ENCODE measurements around the gene KLF11.
A peak's percentile ranks its signal among the peaks of the same experiment; 100 is the strongest.

KLF11 gene

DNA sequence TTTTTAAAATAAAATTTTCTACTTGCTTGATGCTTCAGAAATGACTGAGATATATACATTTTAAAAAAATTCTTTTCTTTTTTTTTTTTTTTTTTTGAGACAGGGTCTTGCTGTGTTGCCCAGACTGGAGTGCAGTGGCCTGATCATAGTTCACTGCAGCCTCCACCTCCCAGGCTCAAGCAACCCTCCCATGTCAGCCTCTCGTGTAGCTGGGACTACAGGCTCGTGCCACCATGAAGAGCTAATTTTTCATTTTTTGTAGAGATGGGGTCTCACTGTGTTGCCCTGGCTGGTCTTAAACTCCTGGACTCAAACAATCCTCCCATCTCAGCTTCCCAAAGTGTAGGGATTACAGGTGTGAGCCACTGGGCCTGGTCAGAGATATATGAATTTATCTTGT, 24.0 kb downstream of the KLF11 start:
- DNase-seq: no peak

DNA sequence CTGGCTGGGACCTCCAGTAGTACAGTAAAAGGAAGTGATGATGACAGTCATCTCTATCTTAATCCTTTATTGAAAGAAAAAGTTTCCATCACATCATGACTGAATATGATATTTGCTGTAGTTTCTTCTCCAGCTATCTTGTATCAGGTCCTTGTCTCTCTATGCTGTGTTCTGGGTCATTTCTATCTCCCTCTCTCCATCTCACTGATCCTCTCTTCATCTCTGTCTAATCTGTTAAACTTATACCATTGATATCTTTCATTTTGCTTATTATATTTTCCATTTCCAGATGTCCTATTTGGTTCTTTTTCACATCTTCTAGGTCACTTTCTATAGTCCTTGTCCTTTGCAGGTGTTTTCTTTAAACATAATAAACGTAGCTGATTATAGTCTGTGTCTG, 24.5 kb downstream of the KLF11 start:
- no peak for DNase-seq

DNA sequence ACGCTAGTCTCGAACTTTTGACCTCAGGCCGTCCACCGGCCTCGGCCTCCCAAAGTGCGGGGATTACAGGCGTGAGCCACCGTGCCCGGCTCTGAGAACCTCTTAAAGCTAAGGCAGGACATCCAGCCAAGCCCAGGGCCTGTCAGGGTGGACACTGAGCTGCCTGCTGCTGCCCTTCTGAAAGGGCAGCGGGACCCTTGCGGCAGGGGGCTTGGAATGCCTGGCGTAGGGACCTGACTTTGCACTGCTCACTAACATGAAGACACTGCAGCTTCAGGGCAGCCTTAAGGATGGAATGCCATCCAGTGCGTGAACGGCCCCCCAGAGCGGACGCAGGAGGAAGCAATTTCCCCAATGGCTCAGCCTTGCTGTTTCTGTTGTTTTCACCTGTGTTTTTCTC, 27.8 kb downstream of the KLF11 start:
- no peak for DNase-seq

DNA sequence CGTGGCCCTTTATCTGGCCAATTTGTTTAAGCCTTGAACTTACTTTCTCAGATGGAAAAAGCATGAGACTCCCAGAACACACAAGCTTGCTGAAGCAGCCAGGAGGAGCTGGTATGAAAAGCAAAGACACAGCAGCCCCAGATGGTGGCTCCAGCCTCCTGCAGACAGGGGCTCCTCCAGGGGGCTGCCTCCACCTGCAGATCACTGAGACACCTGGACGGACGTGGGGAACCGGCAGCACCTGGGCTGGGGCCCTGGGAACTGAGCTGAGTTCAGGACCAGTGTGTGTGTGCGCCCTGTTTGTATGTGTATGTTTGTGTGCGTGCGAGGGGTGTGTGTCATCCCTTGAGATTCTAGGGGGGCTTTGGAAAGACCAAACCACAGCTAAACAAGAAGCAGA, 28.2 kb downstream of the KLF11 start:
- no peak for DNase-seq

DNA sequence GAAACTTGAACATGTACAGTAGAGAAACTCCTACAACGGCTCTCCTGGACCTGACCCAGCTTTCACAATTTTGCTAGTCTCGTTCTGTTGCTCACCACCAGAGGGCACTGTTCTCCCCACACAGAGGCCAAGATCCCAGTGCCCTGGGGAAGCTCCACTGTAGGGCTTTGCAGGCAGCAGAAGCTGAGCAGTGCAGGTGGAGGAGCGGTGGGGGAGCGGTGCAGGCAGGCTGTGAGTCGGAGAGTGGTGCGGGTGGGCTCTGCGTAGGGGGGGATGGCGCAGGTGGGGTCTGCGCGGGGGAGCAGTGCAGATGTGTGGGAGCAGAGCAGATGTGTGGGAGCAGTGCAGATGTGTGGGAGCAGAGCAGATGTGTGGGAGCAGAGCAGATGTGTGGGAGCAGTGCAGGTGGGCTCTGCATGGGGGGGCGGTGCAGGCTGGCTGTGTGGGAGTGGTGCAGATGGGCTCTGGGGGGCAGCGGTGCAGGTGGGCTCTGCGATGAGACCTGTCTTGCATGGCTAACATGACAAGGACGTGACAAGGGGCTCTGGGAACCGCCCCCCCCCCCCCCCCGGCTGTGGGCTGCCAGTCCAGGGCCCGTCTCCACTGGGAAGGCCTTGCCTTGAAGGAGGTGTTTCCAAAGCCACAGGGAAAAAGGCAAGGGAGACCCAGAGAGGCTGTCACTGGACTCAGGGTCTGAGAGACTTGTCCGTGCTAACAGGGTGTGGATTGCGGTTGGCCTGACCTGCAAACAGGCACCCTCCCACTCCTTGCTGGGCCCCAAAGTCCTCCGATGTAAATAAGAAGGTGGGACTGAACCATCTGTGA, 29.5 kb downstream of the KLF11 start:
- DNase-seq: peak; percentile 76 to 81

DNA sequence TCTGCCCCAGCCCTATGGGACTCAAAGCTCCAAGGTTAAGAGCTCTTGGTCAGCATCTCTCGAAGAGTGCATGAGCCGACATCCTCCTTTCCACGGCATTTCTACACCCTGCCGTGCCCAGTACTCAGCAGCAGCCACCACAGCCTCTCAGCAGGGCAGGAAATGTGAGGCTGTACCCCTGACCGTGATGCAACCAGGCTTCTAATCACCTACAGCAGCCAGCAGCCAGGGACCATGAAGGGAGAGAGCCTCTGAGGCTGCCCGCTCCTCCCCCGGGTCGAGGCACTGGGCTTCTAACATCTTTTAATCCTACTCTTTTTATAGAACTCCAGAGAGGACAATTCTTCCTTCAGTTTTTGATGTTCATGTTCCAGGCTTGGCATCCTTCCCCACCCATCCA, 30.4 kb downstream of the KLF11 start:
- no peak for DNase-seq

DNA sequence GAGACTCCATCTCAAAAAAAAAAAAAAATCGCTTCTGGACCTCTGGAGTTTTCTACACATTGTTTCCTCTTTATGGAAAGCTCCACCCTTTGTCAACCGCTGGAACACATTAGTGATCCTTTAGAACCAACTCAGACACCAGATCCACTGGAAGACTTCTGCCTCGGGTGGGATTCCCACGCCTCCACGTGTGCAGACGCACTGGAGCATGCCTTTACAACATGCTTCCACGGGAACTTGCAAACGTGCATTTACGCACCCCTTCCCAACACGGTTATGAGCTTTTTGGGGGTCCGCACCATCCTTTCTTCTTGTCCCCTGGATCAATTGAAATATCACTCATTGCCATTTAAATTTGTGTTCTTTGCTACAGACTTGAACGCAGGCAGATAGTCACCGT, 31.8 kb downstream of the KLF11 start:
- DNase-seq: no peak

DNA sequence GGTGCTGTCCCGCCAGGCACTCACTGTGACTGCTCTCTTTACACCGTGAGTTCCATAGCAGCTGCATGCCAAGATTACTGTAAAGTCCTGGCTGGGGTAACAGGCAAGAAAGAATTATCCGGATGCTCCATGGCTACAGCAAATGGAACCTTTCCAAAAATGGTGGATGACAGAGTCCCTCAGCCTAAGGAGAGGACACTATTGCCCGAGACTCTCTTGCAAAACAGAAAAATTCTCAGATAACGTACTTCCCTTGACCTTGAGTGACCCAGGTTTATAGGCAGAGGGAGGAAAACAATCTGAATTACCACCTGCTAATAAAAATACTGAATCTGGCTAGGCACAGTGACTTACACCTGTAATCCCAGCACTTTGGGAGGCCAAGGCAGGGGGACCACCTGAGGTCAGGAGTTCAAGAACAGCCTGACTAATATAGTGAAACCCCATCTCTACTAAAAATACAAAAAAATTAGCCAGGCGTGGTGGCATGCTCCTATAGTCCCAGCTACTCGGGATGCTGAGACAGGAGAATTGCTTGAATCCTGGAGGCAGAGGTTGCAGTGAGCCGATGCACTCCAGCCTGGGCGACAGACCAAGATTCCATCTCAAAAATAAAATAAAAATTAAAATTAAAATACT, 32.3 kb downstream of the KLF11 start:
- no peak for DNase-seq

DNA sequence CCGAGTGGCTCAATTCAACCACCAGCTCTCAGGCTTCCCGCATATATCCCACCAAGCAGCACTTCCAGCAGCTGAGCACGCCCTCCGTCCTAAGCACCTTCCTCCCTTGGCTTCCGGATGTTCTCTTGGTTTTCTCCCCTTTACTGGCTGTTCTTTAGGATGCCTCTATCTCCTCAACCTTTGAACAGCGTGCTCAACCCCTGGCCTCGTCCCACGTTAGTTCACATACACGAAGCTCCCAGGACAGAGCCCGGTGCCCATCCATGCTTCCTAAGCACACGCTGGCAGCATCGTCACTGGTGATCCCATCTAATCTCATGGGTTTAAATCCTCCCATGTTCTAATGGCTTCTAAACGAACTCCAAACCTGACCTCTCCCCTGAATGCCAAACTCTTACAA, 33.2 kb downstream of the KLF11 start:
- DNase-seq: no peak

DNA sequence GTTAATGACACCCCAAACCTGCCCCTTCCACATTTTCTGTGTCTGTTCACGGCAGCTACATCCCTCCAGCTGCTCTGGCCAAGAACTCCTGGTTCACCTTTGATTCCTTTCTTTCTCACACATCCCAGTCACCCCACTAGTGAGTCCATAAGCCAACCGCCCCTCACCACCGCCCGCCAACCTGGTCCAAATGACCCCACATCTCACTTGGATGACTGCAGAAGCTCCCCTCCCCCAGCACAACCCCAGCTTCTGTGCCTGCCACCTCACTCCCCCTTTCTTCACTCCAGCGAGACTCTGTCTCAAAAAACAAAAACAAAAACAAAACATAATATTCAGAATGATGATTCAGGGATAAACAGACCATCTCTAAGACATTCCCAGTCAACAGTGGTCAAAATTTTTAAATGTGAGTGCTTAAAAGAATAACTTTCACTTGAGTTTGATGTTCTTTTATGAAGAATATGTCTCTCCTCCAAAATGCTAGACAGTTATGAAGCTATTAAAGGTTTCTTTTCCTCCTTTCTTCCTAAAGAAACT, 33.7 kb downstream of the KLF11 start:
- DNase-seq: no peak

DNA sequence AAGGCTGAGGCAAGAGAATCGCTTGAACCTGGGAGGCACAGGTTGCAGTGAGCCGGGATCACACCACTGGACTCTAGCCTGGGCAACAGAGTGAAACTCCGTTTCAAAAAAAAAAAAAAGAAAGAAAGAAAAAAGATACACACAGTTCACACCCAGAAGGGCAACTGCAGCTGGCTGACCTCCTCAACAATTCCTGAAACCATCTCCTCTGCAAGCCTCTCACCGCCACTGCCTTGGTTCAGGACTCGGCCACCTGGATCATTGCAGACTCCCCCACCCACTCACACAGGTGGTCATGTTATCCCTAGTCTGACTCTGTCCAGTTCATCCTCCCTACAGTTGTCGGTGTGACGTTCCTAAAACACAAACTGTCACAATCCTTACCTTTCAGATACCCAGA, 34.7 kb downstream of the KLF11 start:
- no peak for DNase-seq

DNA sequence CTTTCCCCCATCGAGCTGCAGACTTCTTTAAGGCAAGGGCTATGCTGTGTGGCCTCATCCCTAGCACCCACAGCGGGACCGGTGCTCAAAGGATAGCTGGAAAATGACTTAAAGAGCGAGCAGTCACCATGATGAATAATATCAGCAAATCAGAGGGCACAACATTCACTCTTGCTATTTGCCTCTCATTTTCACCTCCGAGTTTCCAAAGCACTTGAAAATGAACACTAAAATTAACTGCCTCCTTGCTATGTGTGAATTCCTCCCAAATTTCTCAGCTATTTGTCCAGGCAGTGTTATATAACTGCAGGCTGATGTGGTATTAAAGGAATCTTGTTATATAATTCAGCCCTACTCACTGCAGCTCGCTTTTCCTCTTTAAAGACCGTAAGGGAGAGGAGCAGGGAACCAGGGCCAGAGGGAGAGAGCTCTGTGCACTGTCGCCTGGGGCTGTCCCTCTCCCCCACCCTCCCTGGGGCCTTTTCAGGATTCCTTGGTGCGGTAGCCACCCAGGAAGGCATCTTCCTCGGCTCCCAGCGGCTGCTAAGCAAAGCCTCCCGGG, 35.4 kb downstream of the KLF11 start:
- no peak for DNase-seq

DNA sequence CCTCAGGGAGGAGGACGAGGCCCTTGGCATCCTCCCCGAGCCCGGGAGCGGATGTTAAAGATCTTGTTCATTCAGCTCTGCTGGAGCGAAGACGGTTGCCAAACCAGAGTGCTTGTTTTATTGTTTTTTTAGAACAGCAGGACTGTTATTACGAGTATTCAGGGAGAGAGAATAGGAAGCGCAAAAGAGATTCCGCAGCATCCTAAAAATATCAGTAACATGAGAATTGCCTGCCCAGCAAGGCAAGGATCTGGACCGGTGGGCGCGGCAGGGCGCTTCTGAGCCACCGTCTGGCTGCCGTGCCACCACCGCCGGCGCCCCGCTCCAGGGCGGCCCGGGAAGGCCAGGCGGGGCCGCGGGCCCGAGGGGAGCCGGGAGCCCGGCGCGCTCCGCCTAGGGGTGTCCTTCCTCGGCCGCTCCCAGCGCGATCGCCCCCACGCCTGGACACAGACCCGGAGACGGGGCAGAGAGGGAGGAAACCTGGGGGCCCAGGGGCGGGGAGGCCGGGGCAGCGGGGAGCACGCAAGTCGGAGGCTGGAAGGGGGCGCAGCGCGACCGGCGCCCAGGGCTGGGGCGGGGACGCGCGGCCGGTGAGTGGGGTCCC, 36.0 kb downstream of the KLF11 start:
- peak; percentile 13 to 16 for DNase-seq

DNA sequence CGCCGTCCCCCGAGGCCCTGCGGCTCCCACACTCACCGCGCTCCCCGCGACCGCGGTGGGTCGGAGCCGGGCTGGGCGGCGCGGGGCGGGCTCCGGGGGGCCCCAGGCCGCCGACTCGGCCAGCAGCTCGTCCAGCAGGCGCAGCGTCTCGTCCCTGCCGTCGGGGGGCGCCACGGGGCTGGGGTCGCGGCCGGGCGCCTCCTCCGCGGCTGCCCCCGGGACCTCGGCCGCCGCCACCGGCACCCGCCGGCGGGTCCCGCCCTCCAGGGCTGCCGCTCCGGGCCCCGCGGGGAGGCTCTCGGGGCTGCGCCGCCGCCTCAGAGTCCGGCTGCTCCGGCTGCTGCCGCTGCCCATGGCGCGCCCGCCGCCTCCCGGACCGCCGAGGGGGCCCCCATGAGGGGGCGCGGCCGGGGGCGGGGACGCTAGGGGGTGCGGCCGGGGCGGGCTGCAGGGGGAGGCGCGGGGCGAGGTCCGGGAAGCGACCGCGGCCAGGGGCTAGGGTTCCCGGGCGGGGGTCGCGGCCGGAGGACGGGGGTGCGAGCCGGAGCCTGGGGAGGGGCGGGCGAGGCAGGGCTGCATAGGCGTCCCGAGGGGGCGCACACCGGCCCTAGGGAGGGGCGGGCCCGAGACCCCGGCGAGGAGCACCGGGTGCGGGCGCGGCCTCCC, 36.7 kb downstream of the KLF11 start, which contains the start of gene CYS1:
Gene CYS1, minus strand, starts transcription at position 542 of the 666 bp plus-strand sequence. Its CDS starts 188 bp downstream, at position 354.
- peak; percentile 16 to 20 for DNase-seq

DNA sequence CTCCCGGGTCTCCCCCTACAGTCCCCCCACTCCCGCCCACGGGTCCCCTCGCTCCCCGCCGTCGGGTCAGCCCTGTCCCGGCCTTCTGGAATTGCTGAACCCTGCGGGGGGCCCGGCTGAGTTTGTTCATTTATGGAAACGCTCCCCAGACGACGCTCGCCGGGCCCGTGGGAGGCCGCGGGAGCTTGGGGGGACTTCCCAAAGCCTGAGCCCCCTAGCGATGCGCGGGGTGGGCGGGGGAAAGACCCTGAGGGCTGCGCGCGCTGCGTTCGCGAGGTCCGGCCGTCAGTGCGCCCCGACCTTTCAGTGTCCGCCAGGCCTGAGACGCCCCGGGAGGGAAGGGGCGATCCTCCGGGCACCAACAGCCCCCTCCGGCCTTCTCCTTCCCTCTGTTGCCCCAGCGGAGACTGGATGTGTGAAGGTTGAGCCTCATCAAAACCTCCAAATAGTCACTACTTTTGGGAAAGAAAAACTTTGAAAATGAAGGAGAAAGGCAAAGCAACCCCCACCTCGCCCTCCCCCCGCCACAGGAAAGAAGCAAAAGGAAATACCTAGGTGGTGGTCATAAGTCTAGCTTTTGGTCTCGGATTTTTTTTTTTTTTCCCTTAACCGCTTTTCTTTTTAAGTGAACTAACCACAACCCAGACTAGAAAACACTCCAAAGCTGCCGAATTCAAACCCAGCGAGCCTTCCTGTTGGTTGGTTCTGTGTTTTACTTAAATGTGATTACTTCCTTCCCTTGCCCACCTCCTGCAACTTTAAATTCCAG, 37.4 kb downstream of the KLF11 start:
- peak; percentile 12 to 31 for DNase-seq

DNA sequence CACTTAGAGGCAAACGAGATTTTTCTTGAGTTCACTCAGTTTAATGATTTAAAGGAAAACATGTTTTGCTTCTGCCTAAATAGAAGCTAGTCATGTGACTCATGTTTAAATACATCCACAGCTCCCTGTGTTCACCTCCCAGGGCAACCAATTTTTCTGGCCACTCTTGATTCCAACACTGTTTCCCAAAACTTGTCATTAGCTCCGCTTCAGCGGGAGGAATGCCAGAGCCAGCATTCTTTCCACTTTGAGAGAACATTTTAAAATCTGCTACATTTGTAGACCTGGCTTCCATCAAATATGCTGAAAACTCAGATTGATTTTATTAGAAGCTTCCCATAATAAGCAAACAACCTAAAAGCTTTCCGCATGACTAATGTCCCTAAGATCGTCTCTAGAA, 39.7 kb downstream of the KLF11 start:
- no peak for DNase-seq

DNA sequence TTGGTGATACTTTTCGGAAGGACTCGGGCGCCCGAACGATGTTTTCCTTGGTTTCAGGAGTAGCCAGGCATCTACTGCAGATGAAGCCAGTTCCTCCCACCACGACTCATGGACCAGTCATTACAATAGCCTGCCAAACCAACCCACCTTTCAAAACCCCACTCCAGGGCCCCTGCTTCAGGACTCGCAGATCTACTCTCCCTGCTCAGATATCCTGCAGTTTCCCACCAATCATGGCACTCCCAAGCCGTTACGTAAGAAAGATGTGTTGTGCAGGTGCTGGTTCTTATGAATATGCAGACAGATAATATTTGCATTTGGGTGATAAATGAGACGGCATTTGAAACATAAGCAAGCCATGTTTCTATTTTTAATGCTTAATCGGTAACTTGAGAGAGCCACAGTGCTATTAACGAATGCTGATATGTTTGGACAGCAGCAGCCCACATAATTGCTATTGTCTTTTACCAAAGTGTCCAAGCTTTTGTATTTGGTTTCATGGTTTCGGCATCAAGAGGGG, 40.4 kb downstream of the KLF11 start:
- no peak for DNase-seq

DNA sequence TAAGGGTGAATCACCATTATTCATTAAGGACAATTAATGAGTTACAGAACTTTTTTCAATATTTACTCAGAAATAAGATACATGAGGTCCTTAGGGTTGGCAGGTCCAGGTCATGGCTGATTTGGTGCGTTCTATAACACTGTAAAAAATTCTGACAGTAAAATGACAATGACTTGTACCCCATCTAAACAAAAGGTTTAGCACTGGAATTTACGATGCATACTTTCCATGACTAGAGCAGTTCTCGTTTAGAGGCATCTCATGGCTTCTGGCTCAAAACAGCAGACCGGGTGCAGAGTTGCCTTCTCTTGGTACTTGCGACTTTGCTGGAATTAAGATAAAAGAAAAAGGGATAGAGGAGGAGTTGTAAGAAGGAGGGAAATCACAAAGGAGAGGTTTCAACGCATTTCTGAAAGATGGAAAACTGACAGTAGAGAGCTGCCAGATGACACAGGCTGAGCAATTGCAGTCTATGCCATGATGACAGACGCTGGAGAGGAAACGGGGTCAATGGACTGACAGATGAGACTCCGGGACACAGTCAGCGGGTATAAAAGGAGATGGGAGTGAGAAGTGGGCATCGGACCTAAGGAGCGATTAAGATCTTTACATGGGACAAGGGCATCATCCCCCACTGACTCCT, 41.0 kb downstream of the KLF11 start:
- no peak for DNase-seq

DNA sequence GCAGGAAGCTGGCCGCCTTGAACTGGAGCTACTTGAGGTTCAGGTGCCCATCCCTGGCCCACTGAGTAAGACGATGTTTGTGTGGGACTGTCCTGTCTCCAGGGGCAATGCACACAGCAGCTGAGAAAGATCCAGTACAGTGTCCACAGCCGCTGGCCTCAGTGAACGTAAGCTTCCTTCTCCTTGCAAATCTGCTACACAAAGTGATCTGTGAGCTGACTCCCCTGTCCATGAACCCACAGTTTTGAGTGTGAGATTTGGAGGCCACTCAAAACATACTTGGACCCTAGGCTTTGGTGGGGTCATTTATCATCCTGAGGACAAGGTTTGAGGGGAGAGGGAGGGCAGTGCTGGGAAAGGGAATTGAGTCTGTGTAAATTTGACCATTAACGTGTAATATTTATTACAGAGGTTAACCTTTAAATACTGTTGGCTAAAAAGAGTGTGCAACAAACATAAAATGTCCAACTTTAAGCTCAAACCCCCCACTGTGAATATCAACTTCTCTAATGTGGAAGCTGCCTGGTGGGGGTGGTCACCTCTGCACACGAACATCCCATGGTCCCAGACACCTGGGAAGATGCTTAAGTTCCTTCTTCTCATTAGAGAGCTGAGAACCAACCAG, 41.8 kb downstream of the KLF11 start:
- no peak for DNase-seq

DNA sequence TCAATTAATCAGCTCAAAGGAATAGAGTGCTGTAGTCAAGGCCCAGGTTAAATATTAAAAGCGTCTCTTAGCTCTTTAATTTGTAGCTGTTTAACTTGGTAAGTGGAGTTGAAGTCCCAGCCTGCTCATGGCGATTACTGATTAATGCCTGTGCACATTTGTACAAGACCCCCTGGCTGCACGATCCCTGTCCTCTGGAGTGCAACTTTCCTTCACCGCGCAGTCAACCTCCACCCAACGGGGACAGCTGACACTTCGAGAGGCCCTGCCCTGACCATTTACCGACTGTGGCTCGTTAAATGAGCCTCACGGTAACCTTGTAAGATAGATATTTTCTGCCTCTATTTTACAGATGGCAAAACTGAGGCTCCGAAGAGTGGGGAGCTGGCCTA, 42.3 kb downstream of the KLF11 start:
- no peak for DNase-seq

DNA sequence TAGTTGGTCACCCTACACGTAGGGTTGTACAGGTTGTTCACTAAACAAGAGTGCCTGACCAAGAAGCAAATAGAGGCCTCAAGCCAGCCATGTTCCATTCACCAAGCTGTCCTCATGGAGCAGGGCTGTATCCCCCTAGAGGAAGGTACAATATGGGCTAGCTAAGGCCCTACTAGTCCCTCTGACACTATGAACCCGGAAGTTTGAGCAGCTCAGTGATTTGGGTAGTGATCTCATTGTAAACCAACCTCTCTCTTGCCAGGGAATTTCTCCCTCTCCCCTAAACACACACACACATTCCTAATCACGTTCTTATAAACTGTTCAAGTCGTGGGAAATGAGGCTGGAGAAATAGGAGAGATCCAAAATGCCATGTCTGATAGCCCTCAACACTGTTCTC, 43.6 kb downstream of the KLF11 start:
- no peak for DNase-seq
